Measurements from ENCODE around the gene IZUMO1R. TPM values are rescaled to one million over a fixed set of nuclear protein-coding genes. Genes with fewer than 3 reads are reported as not detected.

IZUMO1R gene
- total RNA-seq, 1 experiment from 2014 or later = not detected

GRCh38 chr11:94326947-94327346 lies 22.6 kb downstream of the IZUMO1R start:
- no peaks in the 10 kb centered on the region for H3K9me3 ChIP-seq (ENCODE audit: control insufficient read depth, insufficient read depth, low read depth, low read length)
- ATAC-seq (no peak), DNase-seq (ENCODE audit: low read depth, low spot score) (no peak)
- no peaks in the 10 kb centered on the region; the same call in none of the 2 replicates for H3K27me3 ChIP-seq (ENCODE audit: control insufficient read depth, insufficient read depth, low read length)
- no peak for TF ChIP-seq SIN3A (IDR thresholded peaks at IDR 0.05; ENCODE audit: borderline replicate concordance, insufficient read depth, low read depth, low read length)
- TF ChIP-seq REST (IDR thresholded peaks at IDR 0.05; ENCODE audit: insufficient read depth in 1 of 2, low read depth in 2 of 2, low read length in 1 of 2) = no peak
- TF ChIP-seq TCF7L2 (IDR thresholded peaks at IDR 0.05; ENCODE audit: low read depth, low read length) = no peak
- no peak for TF ChIP-seq POLR2AphosphoS5 (IDR thresholded peaks at IDR 0.05; ENCODE audit: low read depth, low read length)
- TF ChIP-seq CTCF (IDR thresholded peaks at IDR 0.05) = no peak
- ChIA-PET POLR2A (no interaction called here), CTCF (no interaction called here)
- intact Hi-C loops (cut with micrococcal nuclease; ENCODE audit: unreplicated experiment) (loop anchor here (5.0 kb wide), 1 partner anchor 175 kb away; no protein-coding TSS in a partner anchor), in situ Hi-C loops (cut with HindIII; ENCODE audit: low pct_unique_long_range_greater_than_20kb, low sequenced_read_pairs) (no loop called here)
- H3K4me1 ChIP-seq (ENCODE audit: control insufficient read depth, insufficient read depth, low read length) = peaks cover 8% of the 10 kb centered on the region; the same call in 1 of the 2 replicates
- no peak overlapping the region for H3K27ac ChIP-seq (ENCODE audit: low read length)
- H3K36me3 ChIP-seq (ENCODE audit: control insufficient read depth, insufficient read depth, low read length) = no peaks in the 10 kb centered on the region
- no peak overlapping the region for H3K4me3 ChIP-seq (ENCODE audit: low read depth in 2 of 2, low read length in 2 of 2)
- BruUV-seq (replicated peaks) = no TSS peak

- Histone ChIP-seq H3K27me3 (ENCODE audit: control insufficient read depth, insufficient read depth, low read length) (no peaks in the 10 kb centered on the region; the same call in none of the 2 replicates), H3K27ac (ENCODE audit: low read length) (no peak overlapping the region), H3K4me1 (ENCODE audit: control insufficient read depth, insufficient read depth, low read length) (peaks cover 8% of the 10 kb centered on the region; the same call in 1 of the 2 replicates), H3K9me3 (ENCODE audit: control insufficient read depth, insufficient read depth, low read depth, low read length) (no peaks in the 10 kb centered on the region), H3K36me3 (ENCODE audit: control insufficient read depth, insufficient read depth, low read length) (no peaks in the 10 kb centered on the region), H3K4me3 (ENCODE audit: low read depth in 2 of 2, low read length in 2 of 2) (no peak overlapping the region)
- BruUV-seq (replicated peaks) = no TSS peak
- intact Hi-C loops (cut with micrococcal nuclease; ENCODE audit: unreplicated experiment) = loop anchor here (5.0 kb wide), 1 partner anchor 174 kb away; no protein-coding TSS in a partner anchor
- TF ChIP-seq REST (IDR thresholded peaks at IDR 0.05; ENCODE audit: insufficient read depth in 1 of 2, low read depth in 2 of 2, low read length in 1 of 2) (no peak), POLR2AphosphoS5 (IDR thresholded peaks at IDR 0.05; ENCODE audit: low read depth, low read length) (no peak)
- ChIA-PET CTCF (no interaction called here), POLR2A (no interaction called here)
- DNase-seq (ENCODE audit: low read depth, low spot score) (no peak), ATAC-seq (no peak)
- in situ Hi-C loops (cut with HindIII; ENCODE audit: low pct_unique_long_range_greater_than_20kb, low sequenced_read_pairs) = no loop called here
These were observed 24.3 kb downstream of the IZUMO1R start for GRCh38 chr11:94328587-94329080.

Measured in Panc1 (cell line).